WERI-Rb-1 (cell line): Measurements from ENCODE around the gene CCDC82.

Experiments
- DNase-seq: peaks from one replicate; pipeline ENCODE4 v3.0.0-alpha.2; 2020
- H3K27ac ChIP-seq: fragments of 250-450 bp; sonication (Bioruptor Pico); 2 replicates; pipeline ENCODE4 v1.5.1; 2020; ENCODE audit warnings: mild to moderate bottlenecking, moderate library complexity
- H3K27me3 ChIP-seq: fragments of 250-450 bp; sonication (Bioruptor Pico); 2 replicates; pipeline ENCODE4 v1.5.1; 2021; ENCODE audit warnings: mild to moderate bottlenecking, low read depth, moderate library complexity; ENCODE audit not compliant: insufficient read depth, severe bottlenecking
- H3K36me3 ChIP-seq: fragments of 250-450 bp; sonication (Bioruptor Pico); 2 replicates; pipeline ENCODE4 v1.5.1; 2020; ENCODE audit warnings: mild to moderate bottlenecking, moderate library complexity
- H3K4me3 ChIP-seq: 2 replicates; pipeline ENCODE4 v1.5.1; 2011; ENCODE audit warnings: low read depth, mild to moderate bottlenecking, control low read depth, low read length
- H3K9me3 ChIP-seq: fragments of 250-450 bp; sonication (Bioruptor Pico); 2 replicates; pipeline ENCODE4 v1.5.1; 2021; ENCODE audit warnings: mild to moderate bottlenecking, moderate library complexity; ENCODE audit not compliant: severe bottlenecking
- TF ChIP-seq, protein P1 (sequence below): IDR thresholded peaks from 2 replicates; pipeline ENCODE4 v1.5.1; 2011; ENCODE audit warnings: low read depth, mild to moderate bottlenecking, control low read depth, inconsistent platforms, low read length

Gene CCDC82

DNA sequence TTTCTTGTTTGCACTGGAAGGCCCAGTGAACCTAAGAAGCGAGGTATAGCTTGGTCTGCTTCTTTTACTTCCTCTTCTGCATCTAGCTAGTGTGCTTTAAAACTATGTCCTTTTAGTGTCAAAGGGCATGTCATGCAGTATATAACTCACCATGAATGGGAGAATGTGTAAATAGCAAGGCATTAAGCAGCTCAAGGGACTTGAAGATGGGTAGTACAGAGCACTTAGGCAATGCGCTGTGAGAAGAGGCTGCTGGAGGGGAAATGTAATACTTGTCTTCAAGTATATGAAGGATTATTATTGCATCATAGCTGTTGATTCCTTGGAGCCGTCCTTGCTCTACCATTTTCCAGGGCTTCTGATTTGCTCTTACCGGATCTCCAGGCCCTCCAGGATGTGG lies 54.3 kb downstream of the CCDC82 start:
- H3K27me3 ChIP-seq, result no peaks in the 10 kb centered on the region
- peaks cover 19% of the 10 kb centered on the region for H3K36me3 ChIP-seq
- no peak overlapping the region for H3K27ac ChIP-seq
- no peak for DNase-seq
- H3K4me3 ChIP-seq, result no peak overlapping the region
- TF ChIP-seq, protein P1, sequence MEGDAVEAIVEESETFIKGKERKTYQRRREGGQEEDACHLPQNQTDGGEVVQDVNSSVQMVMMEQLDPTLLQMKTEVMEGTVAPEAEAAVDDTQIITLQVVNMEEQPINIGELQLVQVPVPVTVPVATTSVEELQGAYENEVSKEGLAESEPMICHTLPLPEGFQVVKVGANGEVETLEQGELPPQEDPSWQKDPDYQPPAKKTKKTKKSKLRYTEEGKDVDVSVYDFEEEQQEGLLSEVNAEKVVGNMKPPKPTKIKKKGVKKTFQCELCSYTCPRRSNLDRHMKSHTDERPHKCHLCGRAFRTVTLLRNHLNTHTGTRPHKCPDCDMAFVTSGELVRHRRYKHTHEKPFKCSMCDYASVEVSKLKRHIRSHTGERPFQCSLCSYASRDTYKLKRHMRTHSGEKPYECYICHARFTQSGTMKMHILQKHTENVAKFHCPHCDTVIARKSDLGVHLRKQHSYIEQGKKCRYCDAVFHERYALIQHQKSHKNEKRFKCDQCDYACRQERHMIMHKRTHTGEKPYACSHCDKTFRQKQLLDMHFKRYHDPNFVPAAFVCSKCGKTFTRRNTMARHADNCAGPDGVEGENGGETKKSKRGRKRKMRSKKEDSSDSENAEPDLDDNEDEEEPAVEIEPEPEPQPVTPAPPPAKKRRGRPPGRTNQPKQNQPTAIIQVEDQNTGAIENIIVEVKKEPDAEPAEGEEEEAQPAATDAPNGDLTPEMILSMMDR, result no peak
- H3K9me3 ChIP-seq, result no peaks in the 10 kb centered on the region

DNA sequence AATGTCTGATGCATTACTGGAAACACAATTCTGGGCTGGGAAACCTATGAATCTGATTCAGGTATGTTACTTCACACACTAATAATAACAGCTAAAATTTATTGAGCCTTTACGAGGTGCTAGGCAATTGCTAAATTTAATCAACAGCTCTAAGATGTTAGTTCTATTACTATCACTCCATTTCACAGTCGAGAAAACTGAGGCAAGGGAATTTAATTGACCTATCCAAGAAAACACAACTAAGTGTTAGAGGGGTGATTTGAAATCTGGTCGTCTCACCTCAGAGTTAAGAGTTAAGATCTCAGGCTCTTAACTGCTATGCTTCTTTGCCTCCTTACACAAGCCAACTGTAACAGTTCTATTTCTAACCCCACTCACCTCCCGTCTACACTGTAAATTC lies 55.5 kb downstream of the CCDC82 start:
- no peak for DNase-seq
- no peak overlapping the region for H3K27ac ChIP-seq
- TF ChIP-seq, protein P1, result no peak
- no peaks in the 10 kb centered on the region for H3K27me3 ChIP-seq
- H3K36me3 ChIP-seq, result peaks cover 17% of the 10 kb centered on the region
- no peaks in the 10 kb centered on the region for H3K9me3 ChIP-seq
- no peak overlapping the region for H3K4me3 ChIP-seq

DNA sequence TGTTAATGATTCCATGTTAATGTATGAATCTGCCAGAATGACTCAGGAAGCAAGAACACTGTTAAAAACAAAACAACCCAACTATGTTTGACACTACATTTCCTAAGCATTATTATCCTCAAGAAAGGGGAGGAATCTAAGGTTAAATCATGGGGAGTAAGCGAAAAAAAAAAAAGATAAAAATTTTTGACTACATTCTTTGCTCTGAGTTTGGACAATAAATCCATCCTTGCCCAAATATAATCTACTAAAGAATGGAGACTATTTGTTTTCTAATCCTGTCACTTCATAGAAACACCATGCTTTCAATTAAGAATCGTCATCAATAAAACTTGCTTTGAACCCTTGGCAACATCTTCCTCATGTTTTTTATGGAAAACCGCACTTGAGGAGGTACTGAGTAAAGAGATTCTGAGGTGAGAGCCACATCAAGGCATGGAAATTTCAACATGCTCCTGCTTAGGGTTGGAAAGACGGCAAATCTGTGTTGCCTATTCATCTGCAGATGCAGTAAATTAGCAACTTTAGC lies 56.5 kb downstream of the CCDC82 start:
- Histone ChIP-seq H3K27ac (no peak overlapping the region), H3K9me3 (no peaks in the 10 kb centered on the region), H3K4me3 (no peak overlapping the region), H3K36me3 (peaks cover 17% of the 10 kb centered on the region), H3K27me3 (no peaks in the 10 kb centered on the region)
- no peak for DNase-seq
- TF ChIP-seq, protein P1, result no peak

DNA sequence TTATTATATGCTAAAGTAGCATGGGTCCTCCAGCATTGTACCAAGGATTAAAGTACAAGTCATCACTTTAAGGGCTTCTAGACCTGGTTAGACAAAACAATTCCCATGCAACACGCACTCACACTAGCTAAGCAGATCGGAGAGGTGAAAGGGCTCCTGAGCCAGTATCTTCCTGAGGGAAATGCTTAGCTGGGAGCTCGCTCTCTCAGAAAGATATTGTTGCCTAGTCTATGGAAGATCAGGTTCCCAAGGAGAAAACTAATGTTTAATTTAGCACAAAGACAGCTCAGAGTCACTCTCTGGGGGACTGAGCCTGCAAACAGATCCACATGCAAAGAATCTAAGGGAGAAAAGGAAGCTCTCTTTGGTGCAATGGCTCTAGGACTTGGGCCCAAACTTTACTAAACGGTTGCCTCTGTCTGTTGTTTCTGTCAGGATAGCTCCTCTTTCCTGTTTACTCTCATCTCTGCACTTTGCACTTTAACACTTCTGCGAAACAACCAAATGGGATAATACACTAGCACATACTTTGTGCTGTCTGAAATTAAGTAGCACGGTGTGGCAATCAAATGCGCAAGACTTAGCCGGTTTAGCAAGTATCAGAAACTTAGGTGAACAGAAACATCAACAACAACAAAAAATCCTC lies 57.5 kb downstream of the CCDC82 start:
- no peak for DNase-seq
- no peak overlapping the region for H3K4me3 ChIP-seq
- TF ChIP-seq, protein P1, result no peak
- H3K9me3 ChIP-seq, result no peaks in the 10 kb centered on the region
- peaks cover 17% of the 10 kb centered on the region for H3K36me3 ChIP-seq
- H3K27me3 ChIP-seq, result no peaks in the 10 kb centered on the region
- H3K27ac ChIP-seq, result peak overlapping the region; percentile 32

DNA sequence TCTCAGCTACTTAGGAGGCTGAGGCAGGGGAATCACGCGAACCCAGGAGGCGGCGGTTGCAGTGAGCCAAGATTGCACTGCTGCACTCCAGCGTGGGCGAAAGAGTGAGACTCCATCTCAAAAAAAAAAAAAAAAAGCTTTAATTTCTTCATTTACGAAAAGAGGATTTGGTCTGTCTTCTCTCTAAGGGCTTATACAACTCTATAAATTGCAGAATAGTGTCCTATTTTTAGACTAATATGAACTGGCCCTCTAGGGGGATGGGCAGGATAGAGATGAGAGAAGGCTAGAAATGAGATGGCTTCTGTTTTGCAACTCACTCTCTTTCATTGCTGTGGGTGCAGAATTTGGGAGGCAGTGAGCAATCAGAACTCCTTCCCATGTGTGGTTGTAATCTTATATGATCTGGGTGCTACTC lies 58.0 kb downstream of the CCDC82 start:
- Histone ChIP-seq H3K27me3 (no peaks in the 10 kb centered on the region), H3K4me3 (no peak overlapping the region), H3K36me3 (peaks cover 17% of the 10 kb centered on the region), H3K9me3 (no peaks in the 10 kb centered on the region), H3K27ac (peak overlapping the region; percentile 32)
- no peak for DNase-seq
- TF ChIP-seq, protein P1, result no peak

DNA sequence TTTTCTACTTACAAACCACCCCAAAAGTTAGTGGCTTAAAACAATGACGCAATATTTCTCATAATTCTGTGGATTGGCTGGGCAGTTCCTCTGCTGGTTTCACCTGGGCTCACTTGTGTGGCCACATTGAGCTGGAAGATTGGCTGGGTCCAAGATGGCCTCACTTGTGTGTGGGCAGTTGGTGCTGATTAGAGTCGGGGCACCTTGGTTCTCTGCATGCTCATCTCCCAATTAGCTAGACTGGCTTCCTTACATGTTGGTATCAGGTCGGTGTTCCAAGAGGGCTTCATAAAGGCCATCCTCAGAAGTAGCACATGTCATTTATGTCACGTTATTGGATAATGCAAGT lies 59.2 kb downstream of the CCDC82 start:
- Histone ChIP-seq H3K4me3 (no peak overlapping the region), H3K27me3 (no peaks in the 10 kb centered on the region), H3K9me3 (no peaks in the 10 kb centered on the region), H3K36me3 (peaks cover 16% of the 10 kb centered on the region), H3K27ac (no peak overlapping the region)
- no peak for DNase-seq
- TF ChIP-seq, protein P1, result no peak
